GM23248 (cell line): Measurements from ENCODE around the gene AGAP6.
"Not testable (repeated sequence)": the region's sequence is repeated elsewhere in the genome, so short reads cannot be mapped to it uniquely, and the experiment has no call there.

ENCODE experiments used
- EZH2 ChIP-seq: fragments of 200-600 bp; sonication (generic); IDR thresholded peaks from 2 replicates; pipeline ENCODE4 v1.6.1; 2018; ENCODE audit warnings: antibody characterized with exemption, mild to moderate bottlenecking; ENCODE audit not compliant: insufficient read depth, poor library complexity, severe bottlenecking
- EZH2phosphoT487 ChIP-seq: fragments of 200-600 bp; sonication (generic); IDR thresholded peaks from 2 replicates; pipeline ENCODE4 v1.6.1; 2018; ENCODE audit warnings: antibody characterized with exemption, moderate library complexity, mild to moderate bottlenecking, low read depth; ENCODE audit not compliant: insufficient read depth

DNA sequence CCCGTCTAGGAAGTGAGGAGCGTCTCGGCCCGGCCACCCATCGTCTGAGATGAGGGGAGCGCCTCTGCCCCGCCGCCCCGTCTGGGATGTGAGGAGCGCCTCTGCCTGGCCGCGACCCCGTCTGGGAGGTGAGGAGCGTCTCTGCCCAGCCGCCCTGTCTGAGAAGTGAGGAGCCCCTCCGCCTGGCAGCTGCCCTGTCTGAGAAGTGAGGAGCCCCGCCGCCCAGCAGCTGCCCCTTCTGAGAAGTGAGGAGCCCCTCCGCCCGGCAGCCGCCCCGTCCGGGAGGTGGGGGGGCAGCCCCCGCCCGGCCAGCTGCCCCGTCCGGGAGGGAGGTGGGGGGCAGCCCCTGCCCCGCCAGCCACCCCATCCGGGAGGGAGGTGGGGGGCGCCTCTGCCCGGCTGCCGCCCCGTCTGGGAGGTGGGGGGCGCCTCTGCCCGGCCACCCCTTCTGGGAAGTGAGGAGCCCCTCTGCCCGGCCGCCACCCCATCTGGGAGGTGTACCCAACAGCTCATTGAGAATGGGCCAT is 17.8 kb upstream of the AGAP6 start:
- not testable (repeated sequence) for TF ChIP-seq EZH2phosphoT487, EZH2
